H1 (cell line): Measurements from ENCODE around the gene CUEDC1. TPM values are rescaled to one million over a fixed set of nuclear protein-coding genes. Genes with fewer than 3 reads are reported as not detected.

Source experiments
- ASH2L ChIP-seq: fragments of 200-600, 300-600 bp; sonication (generic); IDR thresholded peaks from one replicate; pipeline ENCODE4 v1.7.1; 2017; ENCODE audit warnings: low read length
- CBX5 ChIP-seq: fragments of 300-800, 300-1000 bp; sonication (generic); IDR thresholded peaks from 2 replicates; pipeline ENCODE4 v1.7.1; 2016; ENCODE audit warnings: antibody characterized with exemption, low read length, low read depth
- CHD1 ChIP-seq: IDR thresholded peaks from 2 replicates; pipeline ENCODE4 v1.6.1; 2012; ENCODE audit warnings: low read depth, low read length, improper control_type of control experiment
- CHD7 ChIP-seq: fragments of 300-600 bp; sonication (generic); IDR thresholded peaks from 2 replicates; pipeline ENCODE4 v1.7.1; 2012; ENCODE audit warnings: low read length, moderate library complexity, mild to moderate bottlenecking, inconsistent platforms; ENCODE audit not compliant: insufficient replicate concordance
- NRF1 ChIP-seq: IDR thresholded peaks from 2 replicates; pipeline ENCODE4 v1.6.1; 2011; ENCODE audit warnings: mild to moderate bottlenecking, low read depth, low read length, improper control_type of control experiment
- RBBP5 ChIP-seq: IDR thresholded peaks from 2 replicates; pipeline ENCODE4 v1.7.1; 2012; ENCODE audit warnings: low read depth, mild to moderate bottlenecking, inconsistent platforms, low read length, moderate library complexity, borderline replicate concordance
- RNF2 ChIP-seq: fragments of 200-900, 300-1000 bp; sonication (generic); IDR thresholded peaks from 2 replicates; pipeline ENCODE4 v1.7.1; 2016; ENCODE audit warnings: borderline replicate concordance, low read depth, mild to moderate bottlenecking, antibody characterized with exemption, low read length; ENCODE audit not compliant: poor library complexity, severe bottlenecking; ENCODE audit errors: missing control alignments
- USF2 ChIP-seq: IDR thresholded peaks from 2 replicates; pipeline ENCODE4 v1.6.1; 2011; ENCODE audit warnings: low read length, improper control_type of control experiment
- polyA plus RNA-seq, 7 experiments: library from polyadenylated mRNA; depleted of rRNA in 3 of 7; stranded (reverse) in 5 of 7; unstranded in 2 of 7; fragments of >200 nt in 5 of 7; fragments of 200-250 nt in 2 of 7; gene quantifications; 1 replicate in 5 of 7; 2 replicates in 1 of 7; 4 replicates in 1 of 7; pipeline versions ENCODE4 v1.2.1 to v1.2.3, GENCODE V29; 2011 to 2013; ENCODE audit warnings: missing spikeins in 2 of 7, mixed read lengths in 2 of 7
- total RNA-seq: library from RNA; stranded (reverse); fragmentation: NEBNext Ultra II Directional; extraction: Animal tissue kit (Norgen Biotek cat#: 25700); gene quantifications from 2 replicates; pipeline ENCODE4 v1.2.1, GENCODE V29; 2021

Gene CUEDC1
- total and polyA plus RNA-seq, 2 of the 8 experiments (the other 6 are each of a cell fraction or from before 2014, with no cell fraction given), result 4.0 to 10.7 TPM

- TF ChIP-seq CHD7 (no peak), NRF1 (no peak), USF2 (no peak), CHD1 (no peak), CBX5 (no peak), ASH2L (no peak), RBBP5 (no peak), RNF2 (no peak)
Measured at GRCh38 chr17:57910462-57911420, 44.5 kb downstream of the CUEDC1 start (continued).
